Measurements from ENCODE around the gene RPTOR. TPM values are rescaled to one million over a fixed set of nuclear protein-coding genes. Genes with fewer than 3 reads are reported as not detected.

Gene RPTOR
- total RNA-seq, 4 donors from 2014 or later, result 23.6 to 37.0 (median 27.8) TPM

DNA sequence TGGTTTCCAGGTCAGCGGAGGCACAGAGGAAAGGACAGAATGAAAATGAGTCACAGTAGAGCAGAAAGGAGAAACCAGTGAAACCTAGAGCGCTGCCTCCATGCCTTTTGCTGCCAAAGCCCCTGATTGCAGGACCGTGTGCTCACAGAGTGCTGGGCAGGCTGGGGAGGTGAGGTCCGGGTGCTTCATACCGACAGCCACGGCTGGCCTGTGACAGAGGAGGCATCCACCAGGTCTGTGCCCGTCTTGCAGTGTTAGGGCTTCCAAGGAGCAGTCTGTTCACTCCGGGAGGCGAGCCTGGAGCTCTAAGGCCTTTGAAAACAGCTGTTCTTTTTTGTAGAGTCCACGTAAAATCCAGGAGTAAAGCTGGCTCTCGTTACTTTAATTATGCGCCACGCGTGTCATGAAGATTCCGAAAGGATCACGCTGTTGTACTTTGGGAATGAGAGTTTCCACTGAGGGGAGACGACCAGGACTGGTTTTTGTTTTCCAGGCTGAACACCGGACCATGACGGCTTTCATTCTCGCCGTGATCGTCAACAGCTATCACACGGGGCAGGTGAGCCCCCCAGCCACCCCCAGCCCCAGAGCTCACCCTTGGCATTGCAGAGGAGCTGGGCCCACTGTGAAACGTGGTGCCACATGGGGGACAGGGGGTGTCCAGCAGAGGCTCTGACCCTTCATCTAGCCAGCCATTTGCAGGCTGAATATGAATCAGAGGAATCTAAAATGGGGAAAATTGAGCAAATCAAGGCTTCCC lies 338.5 kb downstream of the RPTOR start:
- DNase-seq (ENCODE audit: low spot score), result no peak
- ATAC-seq (ENCODE audit: low FRiP score), result no peak
- TF ChIP-seq, protein P1, sequence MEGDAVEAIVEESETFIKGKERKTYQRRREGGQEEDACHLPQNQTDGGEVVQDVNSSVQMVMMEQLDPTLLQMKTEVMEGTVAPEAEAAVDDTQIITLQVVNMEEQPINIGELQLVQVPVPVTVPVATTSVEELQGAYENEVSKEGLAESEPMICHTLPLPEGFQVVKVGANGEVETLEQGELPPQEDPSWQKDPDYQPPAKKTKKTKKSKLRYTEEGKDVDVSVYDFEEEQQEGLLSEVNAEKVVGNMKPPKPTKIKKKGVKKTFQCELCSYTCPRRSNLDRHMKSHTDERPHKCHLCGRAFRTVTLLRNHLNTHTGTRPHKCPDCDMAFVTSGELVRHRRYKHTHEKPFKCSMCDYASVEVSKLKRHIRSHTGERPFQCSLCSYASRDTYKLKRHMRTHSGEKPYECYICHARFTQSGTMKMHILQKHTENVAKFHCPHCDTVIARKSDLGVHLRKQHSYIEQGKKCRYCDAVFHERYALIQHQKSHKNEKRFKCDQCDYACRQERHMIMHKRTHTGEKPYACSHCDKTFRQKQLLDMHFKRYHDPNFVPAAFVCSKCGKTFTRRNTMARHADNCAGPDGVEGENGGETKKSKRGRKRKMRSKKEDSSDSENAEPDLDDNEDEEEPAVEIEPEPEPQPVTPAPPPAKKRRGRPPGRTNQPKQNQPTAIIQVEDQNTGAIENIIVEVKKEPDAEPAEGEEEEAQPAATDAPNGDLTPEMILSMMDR (IDR thresholded peaks at IDR 0.05), result no peak

- TF ChIP-seq, protein P1 (IDR thresholded peaks at IDR 0.05), result no peak
- no peak for DNase-seq (ENCODE audit: low spot score)
- no peak for ATAC-seq (ENCODE audit: low FRiP score)
Measured at GRCh38 chr17:80883831-80884735, 339.4 kb downstream of the RPTOR start.

GRCh38 chr17:80884811-80885210 lies 340.2 kb downstream of the RPTOR start:
- DNase-seq (ENCODE audit: low spot score), result no peak
- no peak for ATAC-seq (ENCODE audit: low FRiP score)

GRCh38 chr17:80885947-80886582 lies 341.4 kb downstream of the RPTOR start:
- TF ChIP-seq, protein P1 (IDR thresholded peaks at IDR 0.05), result no peak
- ATAC-seq (ENCODE audit: low FRiP score) (no peak), DNase-seq (ENCODE audit: low spot score) (no peak)

More at GRCh38 chr17:80884811-80885210, 340.2 kb downstream of the RPTOR start:
- TF ChIP-seq, protein P1 (IDR thresholded peaks at IDR 0.05), result no peak

GRCh38 chr17:80886641-80887573 lies 342.3 kb downstream of the RPTOR start:
- TF ChIP-seq, protein P1 (IDR thresholded peaks at IDR 0.05), result no peak
- ATAC-seq (ENCODE audit: low FRiP score) (no peak), DNase-seq (ENCODE audit: low spot score) (no peak)

- TF ChIP-seq, protein P1 (IDR thresholded peaks at IDR 0.05), result no peak
- no peak for DNase-seq (ENCODE audit: low spot score)
- no peak for ATAC-seq (ENCODE audit: low FRiP score)
Measured at GRCh38 chr17:80887639-80888175, 343.1 kb downstream of the RPTOR start.
